HFFc6 (cell line): ENCODE measurements around the gene MSI2. TPM values are rescaled to one million over a fixed set of nuclear protein-coding genes. Genes with fewer than 3 reads are reported as not detected.
"Not testable (repeated sequence)": the region's sequence is repeated elsewhere in the genome, so short reads cannot be mapped to it uniquely, and the experiment has no call there.

ENCODE experiments used
- DNase-seq: peaks from one replicate; pipeline ENCODE4 v3.0.0-alpha.2; 2018
- H3K27ac Mint-ChIP-seq: 2 replicates; pipeline ENCODE4 v1.8.0; 2020; ENCODE audit warnings: mild to moderate bottlenecking, mixed read lengths
- H3K27me3 Mint-ChIP-seq: 2 replicates; pipeline ENCODE4 v1.8.0; 2021; ENCODE audit warnings: mild to moderate bottlenecking, moderate library complexity, mixed read lengths; ENCODE audit not compliant: insufficient read depth
- H3K36me3 Mint-ChIP-seq: 2 replicates; pipeline ENCODE4 v1.8.0; 2021; ENCODE audit warnings: low read depth, mixed read lengths
- H3K4me1 Mint-ChIP-seq: 2 replicates; pipeline ENCODE4 v1.8.0; 2020; ENCODE audit warnings: low read depth, mixed read lengths
- H3K4me3 Mint-ChIP-seq: 2 replicates; pipeline ENCODE4 v1.8.0; 2020; ENCODE audit warnings: mild to moderate bottlenecking, moderate library complexity, mixed read lengths
- H3K9me3 Mint-ChIP-seq: 2 replicates; pipeline ENCODE4 v1.8.0; 2020; ENCODE audit warnings: mild to moderate bottlenecking, mixed read lengths
- total RNA-seq, 6 experiments: library from RNA; stranded (reverse); fragmentation: NEBNext Ultra II Directional; extraction: Animal tissue kit (Norgen Biotek cat#: 25700); gene quantifications; 2 replicates in 1 of 6; 3 replicates in 5 of 6; pipeline ENCODE4 v1.2.3, GENCODE V29; 2021
- TF ChIP-seq, protein P1 (sequence below): fragments of 200-600 bp; sonication (generic); IDR thresholded peaks from 2 replicates; pipeline ENCODE4 v1.5.0; 2021; ENCODE audit warnings: antibody characterized with exemption, mild to moderate bottlenecking

MSI2 gene
- total RNA-seq, 6 experiments from 2014 or later = 53.5 to 71.7 (median 55.0) TPM

DNA sequence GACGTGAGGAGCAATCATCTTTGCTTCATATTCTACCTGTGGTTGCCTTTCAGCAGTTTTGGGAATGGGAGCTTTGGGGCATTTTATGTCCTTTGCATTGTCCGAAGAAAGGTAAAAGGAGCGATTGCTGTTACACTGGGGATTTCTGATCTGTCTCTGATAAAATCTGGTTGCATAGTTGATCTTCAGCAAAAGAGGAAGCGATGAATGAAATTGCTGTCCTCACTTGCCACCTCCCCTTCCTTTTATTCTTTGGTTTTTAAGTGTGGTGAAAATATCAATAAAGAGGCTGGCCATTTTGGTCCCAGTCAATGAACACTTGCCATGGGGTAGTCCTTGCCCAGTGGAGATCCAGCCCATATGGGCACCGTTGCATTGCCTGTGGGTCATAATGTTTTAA lies 236.8 kb downstream of the MSI2 start:
- DNase-seq = no peak
- Mint-ChIP-seq H3K36me3 (no peaks in the 10 kb centered on the region), H3K4me3 (no peak overlapping the region), H3K9me3 (no peaks in the 10 kb centered on the region), H3K4me1 (peaks cover 10% of the 10 kb centered on the region), H3K27me3 (peaks cover 10% of the 10 kb centered on the region), H3K27ac (no peak overlapping the region)
- TF ChIP-seq, protein P1, sequence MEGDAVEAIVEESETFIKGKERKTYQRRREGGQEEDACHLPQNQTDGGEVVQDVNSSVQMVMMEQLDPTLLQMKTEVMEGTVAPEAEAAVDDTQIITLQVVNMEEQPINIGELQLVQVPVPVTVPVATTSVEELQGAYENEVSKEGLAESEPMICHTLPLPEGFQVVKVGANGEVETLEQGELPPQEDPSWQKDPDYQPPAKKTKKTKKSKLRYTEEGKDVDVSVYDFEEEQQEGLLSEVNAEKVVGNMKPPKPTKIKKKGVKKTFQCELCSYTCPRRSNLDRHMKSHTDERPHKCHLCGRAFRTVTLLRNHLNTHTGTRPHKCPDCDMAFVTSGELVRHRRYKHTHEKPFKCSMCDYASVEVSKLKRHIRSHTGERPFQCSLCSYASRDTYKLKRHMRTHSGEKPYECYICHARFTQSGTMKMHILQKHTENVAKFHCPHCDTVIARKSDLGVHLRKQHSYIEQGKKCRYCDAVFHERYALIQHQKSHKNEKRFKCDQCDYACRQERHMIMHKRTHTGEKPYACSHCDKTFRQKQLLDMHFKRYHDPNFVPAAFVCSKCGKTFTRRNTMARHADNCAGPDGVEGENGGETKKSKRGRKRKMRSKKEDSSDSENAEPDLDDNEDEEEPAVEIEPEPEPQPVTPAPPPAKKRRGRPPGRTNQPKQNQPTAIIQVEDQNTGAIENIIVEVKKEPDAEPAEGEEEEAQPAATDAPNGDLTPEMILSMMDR = no peak

DNA sequence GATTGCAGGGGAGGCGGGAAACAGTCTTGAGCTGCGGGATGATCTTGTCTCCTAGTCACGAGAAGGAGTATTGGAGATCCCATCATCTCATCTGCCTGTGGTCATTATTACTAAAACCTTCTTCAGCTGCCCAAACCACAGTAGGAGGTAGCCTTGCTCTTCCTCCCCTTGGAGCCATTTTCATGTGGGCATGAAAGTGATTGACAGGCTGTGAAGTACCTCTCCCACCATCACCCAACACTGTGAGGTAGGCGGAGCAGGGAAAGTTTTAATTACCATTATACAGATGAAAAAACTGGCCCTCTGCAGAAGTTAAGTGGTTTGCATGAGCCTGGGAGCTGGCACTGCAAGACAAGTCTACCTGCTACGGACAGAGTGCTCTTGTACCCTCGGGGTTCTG lies 237.3 kb downstream of the MSI2 start:
- peaks cover 10% of the 10 kb centered on the region for H3K27me3 Mint-ChIP-seq
- DNase-seq = no peak
- no peaks in the 10 kb centered on the region for H3K36me3 Mint-ChIP-seq
- peaks cover 10% of the 10 kb centered on the region for H3K4me1 Mint-ChIP-seq
- no peak overlapping the region for H3K27ac Mint-ChIP-seq
- H3K4me3 Mint-ChIP-seq = no peak overlapping the region
- TF ChIP-seq, protein P1 = no peak
- H3K9me3 Mint-ChIP-seq = no peaks in the 10 kb centered on the region

DNA sequence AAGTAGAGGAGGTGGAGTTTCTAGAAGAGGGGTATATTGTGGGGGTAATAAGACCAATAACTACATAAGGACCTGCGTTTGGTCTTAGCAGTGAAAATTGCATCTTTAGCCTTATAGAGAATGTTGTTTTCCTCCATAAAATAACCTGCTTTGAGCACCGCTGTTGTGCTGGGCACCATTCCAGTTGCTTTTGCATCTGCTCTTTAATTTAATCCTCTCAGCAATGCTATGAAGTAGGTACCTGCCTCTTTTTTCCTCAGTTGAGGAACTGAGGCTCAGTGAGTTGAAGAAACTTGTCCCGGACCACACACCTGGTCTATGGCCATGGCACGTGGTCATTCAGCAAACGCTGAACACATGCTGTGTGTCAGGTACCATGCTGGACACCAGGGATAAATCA lies 238.1 kb downstream of the MSI2 start:
- H3K27me3 Mint-ChIP-seq = peaks cover 10% of the 10 kb centered on the region
- H3K4me1 Mint-ChIP-seq = peaks cover 5% of the 10 kb centered on the region
- no peak for DNase-seq
- TF ChIP-seq, protein P1 = no peak
- no peaks in the 10 kb centered on the region for H3K36me3 Mint-ChIP-seq
- H3K9me3 Mint-ChIP-seq = no peaks in the 10 kb centered on the region
- H3K27ac Mint-ChIP-seq = no peak overlapping the region
- H3K4me3 Mint-ChIP-seq = no peak overlapping the region

DNA sequence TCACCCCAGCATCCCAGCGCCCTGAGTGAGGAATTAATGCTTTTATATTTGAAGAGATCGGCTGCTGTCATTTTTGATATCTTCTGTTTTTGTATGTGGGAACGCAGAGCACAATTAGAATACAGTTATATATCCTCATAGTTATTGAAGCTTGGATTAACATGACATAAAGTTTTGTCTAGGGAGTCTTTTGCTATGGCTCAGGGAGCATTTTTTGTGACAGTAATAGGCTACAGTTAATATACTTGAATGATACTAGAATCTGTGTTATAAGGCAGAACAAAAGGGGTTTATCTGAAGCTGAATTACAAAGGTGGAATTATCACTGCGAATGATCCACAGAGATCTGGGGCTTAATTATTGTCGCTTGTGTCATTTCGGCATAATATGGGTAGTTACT lies 239.4 kb downstream of the MSI2 start:
- H3K27me3 Mint-ChIP-seq = peaks cover 9% of the 10 kb centered on the region
- H3K4me3 Mint-ChIP-seq = no peak overlapping the region
- no peaks in the 10 kb centered on the region for H3K9me3 Mint-ChIP-seq
- TF ChIP-seq, protein P1 = no peak
- H3K4me1 Mint-ChIP-seq = peaks cover 9% of the 10 kb centered on the region
- H3K36me3 Mint-ChIP-seq = no peaks in the 10 kb centered on the region
- no peak for DNase-seq
- H3K27ac Mint-ChIP-seq = no peak overlapping the region

DNA sequence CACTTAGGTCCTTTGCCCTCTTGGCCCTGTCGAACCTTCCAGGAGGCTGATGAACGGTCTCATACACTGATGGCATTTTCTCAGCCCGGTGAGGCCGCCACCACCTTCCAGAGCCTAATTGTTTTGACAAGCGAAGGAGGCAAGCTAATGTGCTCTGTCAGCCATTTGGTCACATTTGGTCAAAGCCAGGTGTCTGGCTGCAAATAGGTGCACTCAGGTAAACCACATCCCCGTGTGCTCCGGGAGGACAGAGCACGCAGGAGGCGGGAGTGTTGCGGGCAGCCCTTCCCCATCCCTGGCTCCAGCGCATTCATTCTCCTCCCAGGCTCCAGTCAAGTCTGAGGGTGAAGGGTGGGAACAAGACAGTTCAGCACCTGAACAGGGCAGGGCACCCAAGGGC lies 240.1 kb downstream of the MSI2 start:
- Mint-ChIP-seq H3K27me3 (peaks cover 9% of the 10 kb centered on the region), H3K36me3 (no peaks in the 10 kb centered on the region), H3K9me3 (no peaks in the 10 kb centered on the region), H3K27ac (no peak overlapping the region), H3K4me1 (peaks cover 9% of the 10 kb centered on the region), H3K4me3 (no peak overlapping the region)
- TF ChIP-seq, protein P1 = no peak
- DNase-seq = no peak

DNA sequence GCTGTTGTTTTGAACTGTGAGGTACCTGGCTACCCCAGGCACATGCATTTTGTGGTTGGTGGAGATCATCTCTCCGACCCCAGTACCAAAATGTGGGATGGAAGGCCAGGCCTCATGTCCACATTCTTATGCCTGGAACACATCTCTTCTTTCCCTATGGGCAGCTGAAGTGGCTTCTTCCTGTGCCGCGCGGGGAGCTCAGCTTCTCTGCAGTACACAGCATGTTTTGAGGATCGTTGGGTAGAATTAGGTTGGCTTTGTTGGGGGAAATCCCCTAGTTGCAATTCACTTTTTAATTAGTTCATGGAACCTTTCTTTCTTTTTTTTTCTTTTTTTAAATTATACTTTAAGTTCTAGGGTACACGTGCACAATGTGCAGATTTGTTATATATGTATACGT lies 242.1 kb downstream of the MSI2 start:
- peaks cover 9% of the 10 kb centered on the region; the same call in 1 of the 2 replicates for H3K27me3 Mint-ChIP-seq

DNA sequence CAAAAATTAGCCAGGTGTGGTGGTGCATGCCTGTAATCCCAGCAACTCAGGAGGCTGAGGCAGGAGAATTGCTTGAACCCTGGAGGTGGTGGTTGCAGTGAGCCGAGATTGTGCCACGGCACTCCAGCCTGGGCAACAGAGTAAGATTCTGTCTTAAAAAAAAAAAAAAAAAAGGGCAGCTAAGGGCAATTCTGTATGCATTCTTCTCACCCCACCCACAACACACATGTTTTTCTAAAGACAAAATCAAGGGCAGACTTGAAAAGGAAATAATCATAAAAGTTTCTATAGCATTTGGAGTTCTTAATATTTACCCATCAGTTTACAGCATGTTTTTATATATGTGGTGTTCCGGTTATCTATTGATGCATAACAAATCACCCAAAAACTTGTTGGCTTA lies 242.9 kb downstream of the MSI2 start:
- H3K36me3 Mint-ChIP-seq, H3K4me3 Mint-ChIP-seq, H3K9me3 Mint-ChIP-seq, H3K27ac Mint-ChIP-seq, DNase-seq, H3K27me3 Mint-ChIP-seq: not testable (repeated sequence)
- H3K4me1 Mint-ChIP-seq = peaks cover 18% of the 10 kb centered on the region

More for the DNA sequence above, 242.1 kb downstream of the MSI2 start:
- no peak overlapping the region for H3K27ac Mint-ChIP-seq
- peaks cover 18% of the 10 kb centered on the region for H3K4me1 Mint-ChIP-seq
- TF ChIP-seq, protein P1 = no peak
- no peak for DNase-seq
- no peaks in the 10 kb centered on the region for H3K36me3 Mint-ChIP-seq
- H3K4me3 Mint-ChIP-seq = no peak overlapping the region
- H3K9me3 Mint-ChIP-seq = no peaks in the 10 kb centered on the region
